ENCODE data around the gene IGF2R. TPM values are rescaled to one million over a fixed set of nuclear protein-coding genes. Genes with fewer than 3 reads are reported as not detected.

IGF2R gene
- total RNA-seq, 6 experiments from 2014 or later = 77.3 to 119 (median 88.1) TPM

GRCh38 chr6:160134779-160135547 is 166.1 kb downstream of the IGF2R start:
- no peaks in the 10 kb centered on the region for H3K9me3 Mint-ChIP-seq
- no peak for DNase-seq
- no peak overlapping the region for H3K4me3 Mint-ChIP-seq
- peaks cover 6% of the 10 kb centered on the region; the same call in 1 of the 2 replicates for H3K27me3 Mint-ChIP-seq (ENCODE audit: insufficient read depth)
- H3K4me1 Mint-ChIP-seq (ENCODE audit: low read depth) = peaks cover 37% of the 10 kb centered on the region
- TF ChIP-seq, protein P1, sequence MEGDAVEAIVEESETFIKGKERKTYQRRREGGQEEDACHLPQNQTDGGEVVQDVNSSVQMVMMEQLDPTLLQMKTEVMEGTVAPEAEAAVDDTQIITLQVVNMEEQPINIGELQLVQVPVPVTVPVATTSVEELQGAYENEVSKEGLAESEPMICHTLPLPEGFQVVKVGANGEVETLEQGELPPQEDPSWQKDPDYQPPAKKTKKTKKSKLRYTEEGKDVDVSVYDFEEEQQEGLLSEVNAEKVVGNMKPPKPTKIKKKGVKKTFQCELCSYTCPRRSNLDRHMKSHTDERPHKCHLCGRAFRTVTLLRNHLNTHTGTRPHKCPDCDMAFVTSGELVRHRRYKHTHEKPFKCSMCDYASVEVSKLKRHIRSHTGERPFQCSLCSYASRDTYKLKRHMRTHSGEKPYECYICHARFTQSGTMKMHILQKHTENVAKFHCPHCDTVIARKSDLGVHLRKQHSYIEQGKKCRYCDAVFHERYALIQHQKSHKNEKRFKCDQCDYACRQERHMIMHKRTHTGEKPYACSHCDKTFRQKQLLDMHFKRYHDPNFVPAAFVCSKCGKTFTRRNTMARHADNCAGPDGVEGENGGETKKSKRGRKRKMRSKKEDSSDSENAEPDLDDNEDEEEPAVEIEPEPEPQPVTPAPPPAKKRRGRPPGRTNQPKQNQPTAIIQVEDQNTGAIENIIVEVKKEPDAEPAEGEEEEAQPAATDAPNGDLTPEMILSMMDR (IDR thresholded peaks at IDR 0.05) = no peak
- H3K36me3 Mint-ChIP-seq (ENCODE audit: low read depth) = no peaks in the 10 kb centered on the region
- no peak overlapping the region for H3K27ac Mint-ChIP-seq

GRCh38 chr6:160135907-160136655 is 167.2 kb downstream of the IGF2R start:
- Mint-ChIP-seq H3K27ac (no peak overlapping the region), H3K27me3 (ENCODE audit: insufficient read depth) (peaks cover 6% of the 10 kb centered on the region; the same call in 1 of the 2 replicates), H3K4me1 (ENCODE audit: low read depth) (peaks cover 48% of the 10 kb centered on the region), H3K4me3 (no peak overlapping the region), H3K36me3 (ENCODE audit: low read depth) (no peaks in the 10 kb centered on the region), H3K9me3 (no peaks in the 10 kb centered on the region)
- no peak for DNase-seq
- TF ChIP-seq, protein P1 (IDR thresholded peaks at IDR 0.05) = no peak

DNA sequence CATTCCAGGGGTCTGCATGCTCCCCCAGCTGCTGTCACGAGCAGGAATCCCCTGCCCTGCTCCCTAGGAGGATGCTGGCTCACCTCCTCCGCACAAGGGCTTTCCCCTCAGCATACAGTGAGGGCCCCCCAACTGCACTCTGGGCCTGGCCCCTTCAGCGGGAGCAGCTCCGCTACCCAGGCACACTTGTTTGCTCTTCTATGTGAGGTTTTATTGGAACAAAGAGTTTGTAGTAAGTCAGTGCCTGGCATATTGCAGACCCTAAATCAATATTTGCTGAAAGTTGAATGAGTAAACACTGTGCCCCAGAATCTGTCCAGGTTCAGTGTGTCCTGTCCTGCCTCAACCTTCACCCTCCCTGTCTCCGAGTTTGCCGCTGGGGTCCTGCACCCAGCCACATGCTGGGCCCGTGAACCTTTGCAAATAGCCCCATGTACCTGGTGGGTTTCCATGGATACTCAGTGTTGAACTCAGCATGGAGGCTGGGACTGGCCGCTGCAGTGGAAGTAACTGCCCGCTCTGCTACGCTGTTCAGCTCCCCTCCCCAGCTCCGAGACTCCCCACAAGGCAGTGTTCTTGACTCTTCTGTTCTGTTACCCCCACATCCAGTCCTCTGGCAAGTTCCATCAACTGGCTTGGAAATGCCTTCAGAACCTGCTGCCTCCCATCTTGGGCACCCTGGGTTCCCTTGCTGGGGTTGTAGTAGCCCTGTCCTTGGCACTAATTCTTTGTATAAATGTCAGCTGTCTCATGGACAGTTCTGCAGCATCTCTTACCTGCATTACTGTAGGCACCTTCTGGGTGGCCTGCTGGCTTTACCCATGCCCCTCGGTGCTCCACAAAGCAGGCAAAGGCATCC is 168.5 kb downstream of the IGF2R start:
- no peak overlapping the region for H3K27ac Mint-ChIP-seq
- no peak for DNase-seq
- no peak overlapping the region for H3K4me3 Mint-ChIP-seq
- H3K9me3 Mint-ChIP-seq = no peaks in the 10 kb centered on the region
- 0 out of 2 replicates have a peak, but pooled peaks cover 4% of the 10 kb centered on the region for H3K27me3 Mint-ChIP-seq (ENCODE audit: insufficient read depth)
- no peaks in the 10 kb centered on the region for H3K36me3 Mint-ChIP-seq (ENCODE audit: low read depth)
- TF ChIP-seq, protein P1 (IDR thresholded peaks at IDR 0.05) = no peak
- peaks cover 55% of the 10 kb centered on the region for H3K4me1 Mint-ChIP-seq (ENCODE audit: low read depth)

GRCh38 chr6:160137989-160138835 is 169.3 kb downstream of the IGF2R start:
- Mint-ChIP-seq H3K36me3 (ENCODE audit: low read depth) (no peaks in the 10 kb centered on the region), H3K4me3 (peak overlapping the region; percentile 12; the same call in 1 of the 2 replicates), H3K4me1 (ENCODE audit: low read depth) (peaks cover 46% of the 10 kb centered on the region), H3K27ac (peak overlapping the region; percentile 80), H3K27me3 (ENCODE audit: insufficient read depth) (0 out of 2 replicates have a peak, but pooled peaks cover 4% of the 10 kb centered on the region), H3K9me3 (no peaks in the 10 kb centered on the region)
- DNase-seq = peak; percentile 70
- TF ChIP-seq, protein P1 (IDR thresholded peaks at IDR 0.05) = peak; percentile 85
